Astrocyte of the cerebellum (primary cell): Measurements from ENCODE around the gene TATDN2.

Source experiments
- DNase-seq: peaks from one replicate; pipeline ENCODE4 v3.0.0-alpha.2; 2011; ENCODE audit warnings: low read depth
- H3K4me3 ChIP-seq: 2 replicates; pipeline ENCODE4 v1.5.1; 2011; ENCODE audit warnings: mild to moderate bottlenecking, low read depth, low read length, moderate library complexity
- in situ Hi-C: cut with HindIII; loops from 2 replicates; pipeline ENCODE4 v1.10.0; 2017; ENCODE audit warnings: low sequenced_read_pairs
- TF ChIP-seq, protein P1 (sequence below): IDR thresholded peaks from 2 replicates; pipeline ENCODE4 v1.5.1; 2012; ENCODE audit warnings: low read length, low read depth, moderate library complexity, mild to moderate bottlenecking; ENCODE audit errors: missing control alignments

Gene TATDN2

DNA sequence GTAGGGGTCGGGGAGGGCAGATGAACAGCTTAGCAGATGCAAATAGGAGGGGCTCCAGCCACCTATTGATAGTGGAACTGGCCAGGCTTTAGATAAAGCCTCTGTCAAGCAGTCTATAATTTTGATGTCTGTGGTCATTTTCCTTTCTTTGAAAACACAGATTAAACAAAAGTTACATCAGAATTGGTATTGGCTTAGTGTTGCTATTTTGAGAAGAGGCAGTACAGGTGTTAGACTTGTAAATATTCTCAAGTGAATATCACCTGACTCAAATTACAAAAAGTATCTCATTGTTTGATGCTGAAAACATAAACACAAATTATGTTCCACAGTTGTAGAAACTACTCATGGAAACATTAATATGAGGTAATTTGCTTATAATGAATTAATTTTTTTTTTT lies 26.3 kb downstream of the TATDN2 start:
- DNase-seq, result no peak
- TF ChIP-seq, protein P1, sequence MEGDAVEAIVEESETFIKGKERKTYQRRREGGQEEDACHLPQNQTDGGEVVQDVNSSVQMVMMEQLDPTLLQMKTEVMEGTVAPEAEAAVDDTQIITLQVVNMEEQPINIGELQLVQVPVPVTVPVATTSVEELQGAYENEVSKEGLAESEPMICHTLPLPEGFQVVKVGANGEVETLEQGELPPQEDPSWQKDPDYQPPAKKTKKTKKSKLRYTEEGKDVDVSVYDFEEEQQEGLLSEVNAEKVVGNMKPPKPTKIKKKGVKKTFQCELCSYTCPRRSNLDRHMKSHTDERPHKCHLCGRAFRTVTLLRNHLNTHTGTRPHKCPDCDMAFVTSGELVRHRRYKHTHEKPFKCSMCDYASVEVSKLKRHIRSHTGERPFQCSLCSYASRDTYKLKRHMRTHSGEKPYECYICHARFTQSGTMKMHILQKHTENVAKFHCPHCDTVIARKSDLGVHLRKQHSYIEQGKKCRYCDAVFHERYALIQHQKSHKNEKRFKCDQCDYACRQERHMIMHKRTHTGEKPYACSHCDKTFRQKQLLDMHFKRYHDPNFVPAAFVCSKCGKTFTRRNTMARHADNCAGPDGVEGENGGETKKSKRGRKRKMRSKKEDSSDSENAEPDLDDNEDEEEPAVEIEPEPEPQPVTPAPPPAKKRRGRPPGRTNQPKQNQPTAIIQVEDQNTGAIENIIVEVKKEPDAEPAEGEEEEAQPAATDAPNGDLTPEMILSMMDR, result no peak
- no peak overlapping the region for H3K4me3 ChIP-seq
- in situ Hi-C loops, result no loop called here

DNA sequence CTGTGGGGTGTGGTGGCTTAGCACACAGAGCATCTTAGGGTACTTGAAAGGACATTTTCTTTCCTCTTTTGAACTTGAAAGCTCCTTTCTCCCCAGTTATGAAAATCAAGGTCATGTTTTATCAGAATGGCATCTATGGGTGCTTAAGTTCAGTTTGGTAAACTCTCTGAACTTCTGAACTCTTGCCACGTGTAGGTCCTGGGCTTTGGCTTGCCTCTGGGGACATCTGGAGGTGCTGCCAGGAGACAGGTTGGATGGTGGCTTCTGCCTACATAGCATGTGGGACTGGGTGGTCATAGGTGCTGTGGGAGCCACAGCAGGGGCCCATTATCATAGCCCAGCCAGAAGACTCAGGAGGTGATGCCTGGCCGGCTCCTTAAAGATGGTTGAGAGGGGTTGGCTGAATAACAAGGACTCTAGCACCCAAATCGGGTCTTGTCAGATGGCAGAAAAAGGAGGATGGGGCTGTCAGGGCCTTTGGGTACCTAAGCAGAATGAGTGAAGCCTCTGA lies 28.9 kb downstream of the TATDN2 start:
- DNase-seq, result no peak
- in situ Hi-C loops, result no loop called here
- no peak overlapping the region for H3K4me3 ChIP-seq
- TF ChIP-seq, protein P1, result no peak

DNA sequence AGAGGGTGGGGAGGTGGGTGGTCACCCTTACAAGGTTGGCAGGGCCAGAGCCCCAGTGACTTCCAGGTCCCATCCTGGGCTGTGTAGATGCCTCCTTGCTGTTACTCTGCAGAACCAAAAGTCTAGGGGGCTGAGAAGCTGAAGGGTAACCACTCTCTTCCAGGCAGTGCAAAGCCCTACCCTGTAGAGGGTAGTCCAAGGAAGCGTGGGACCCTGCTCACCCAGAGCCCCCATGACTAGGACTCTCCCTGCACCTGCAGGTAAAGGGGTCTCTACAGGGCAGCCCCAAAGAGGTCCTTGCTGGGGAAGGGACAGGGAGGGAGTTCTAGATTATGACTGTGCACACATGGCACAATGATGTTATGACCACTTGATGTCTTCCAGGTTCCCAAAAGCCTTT lies 30.2 kb downstream of the TATDN2 start:
- in situ Hi-C loops, result no loop called here
- no peak overlapping the region for H3K4me3 ChIP-seq
- TF ChIP-seq, protein P1, result no peak
- no peak for DNase-seq

DNA sequence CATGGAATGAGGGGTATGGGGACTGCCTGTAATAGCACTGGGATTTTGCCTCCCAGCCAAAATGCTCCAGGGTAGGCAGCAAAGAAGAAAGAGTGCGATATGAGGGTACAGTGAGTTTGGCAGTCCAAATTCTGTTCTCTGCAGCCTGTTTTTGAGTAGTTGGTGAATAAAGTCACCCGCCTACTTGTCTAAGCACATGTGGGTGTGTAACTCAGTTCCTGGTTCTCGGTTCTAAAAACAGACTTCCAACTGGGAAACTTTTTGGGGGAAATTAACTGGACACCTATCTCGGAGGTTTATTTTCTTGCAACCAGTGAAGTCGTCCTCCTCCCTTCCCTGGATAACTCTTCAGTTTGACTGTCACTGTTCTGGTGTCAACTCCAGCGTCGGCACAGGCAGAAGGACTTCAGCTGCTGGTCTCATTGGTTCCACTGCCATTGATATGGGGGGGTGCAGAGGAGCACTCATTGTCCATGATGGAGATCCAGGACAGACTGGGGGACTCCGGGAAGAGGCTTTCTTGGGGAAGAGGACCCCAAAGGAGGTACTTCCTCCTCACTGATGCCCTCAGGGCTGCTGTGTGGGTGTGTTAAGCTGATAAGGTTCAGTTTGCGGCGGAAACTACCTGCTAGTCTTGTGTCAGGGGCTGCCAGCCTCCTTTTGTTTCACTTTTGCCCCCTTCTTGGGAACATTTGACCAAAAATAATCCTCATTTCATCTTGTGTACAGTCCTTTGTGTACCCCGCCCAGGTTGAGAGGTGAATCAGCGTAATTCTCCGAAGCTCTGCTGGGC lies 31.3 kb downstream of the TATDN2 start:
- TF ChIP-seq, protein P1, result no peak
- H3K4me3 ChIP-seq, result no peak overlapping the region
- no peak for DNase-seq
- in situ Hi-C loops, result no loop called here

DNA sequence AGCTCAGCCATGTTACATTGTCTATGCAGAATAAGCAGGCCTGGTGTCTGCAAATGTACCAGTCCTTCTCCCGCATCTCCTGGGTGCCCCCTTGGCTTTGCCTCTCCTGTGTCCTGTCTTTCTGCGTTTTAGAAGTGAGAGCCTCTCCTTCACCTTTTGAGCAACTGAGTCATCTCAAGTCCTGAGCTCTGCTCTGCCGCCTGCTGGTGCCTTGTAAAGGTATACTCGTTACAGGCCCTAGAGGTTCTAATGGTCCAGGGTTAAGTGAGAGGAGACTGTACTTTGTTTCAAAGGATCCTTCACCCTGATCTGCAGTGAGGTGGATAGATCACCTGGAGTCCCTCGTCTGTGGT lies 31.9 kb downstream of the TATDN2 start:
- H3K4me3 ChIP-seq, result no peak overlapping the region
- TF ChIP-seq, protein P1, result no peak
- in situ Hi-C loops, result no loop called here
- DNase-seq, result no peak

DNA sequence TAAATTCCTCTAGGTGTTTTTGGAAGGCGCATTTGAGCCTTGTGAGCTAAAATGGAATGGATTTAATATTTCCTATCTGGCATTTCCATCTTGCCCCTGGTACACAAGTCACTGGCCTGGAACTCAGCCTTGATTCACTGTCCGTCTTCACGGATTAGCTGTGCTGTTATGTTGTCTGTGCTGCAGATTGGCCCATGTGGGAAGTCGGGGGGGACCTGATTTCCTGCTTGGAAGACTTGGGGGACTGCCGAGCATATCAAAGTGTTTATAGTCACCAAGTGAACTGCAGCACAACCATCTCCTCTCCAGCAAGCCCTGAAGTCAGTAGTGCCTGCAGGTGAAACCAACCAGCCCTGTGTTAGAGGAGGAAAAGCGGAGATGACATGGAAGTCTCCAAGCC lies 32.3 kb downstream of the TATDN2 start:
- no peak overlapping the region for H3K4me3 ChIP-seq
- TF ChIP-seq, protein P1, result no peak
- in situ Hi-C loops, result no loop called here
- DNase-seq, result no peak

DNA sequence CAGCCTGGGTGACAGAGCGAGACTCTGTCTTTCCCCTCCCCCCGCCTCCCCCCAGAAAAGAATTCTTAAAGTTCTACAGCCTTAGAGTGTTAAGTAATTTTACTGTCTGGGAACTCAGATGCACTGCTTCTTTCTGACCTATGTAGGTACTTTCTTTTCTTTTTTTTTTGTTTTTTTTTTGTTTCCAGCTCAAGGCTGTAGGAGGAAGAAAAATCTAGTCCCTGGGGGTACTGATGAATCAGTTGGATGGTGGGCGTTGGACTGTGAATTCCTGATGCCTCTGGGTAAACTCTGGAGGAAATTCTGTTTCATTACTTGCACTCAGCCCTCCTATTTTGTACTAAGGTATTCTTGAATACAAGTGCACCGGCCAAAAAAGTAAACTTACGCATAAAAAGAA lies 33.7 kb downstream of the TATDN2 start:
- TF ChIP-seq, protein P1, result no peak
- H3K4me3 ChIP-seq, result no peak overlapping the region
- in situ Hi-C loops, result no loop called here
- no peak for DNase-seq
